HG02610 (cell line): ENCODE data around the gene NDUFAF7.
"Not testable (repeated sequence)": the region's sequence is repeated elsewhere in the genome, so short reads cannot be mapped to it uniquely, and the experiment has no call there.

ENCODE experiments used
- ATAC-seq: cut with Tn5 transposase; IDR thresholded peaks from one replicate; pipeline ENCODE4 v1.9.1; 2021; ENCODE audit warnings: mild to moderate bottlenecking, moderate library complexity; ENCODE audit not compliant: unreplicated experiment

Gene NDUFAF7

DNA sequence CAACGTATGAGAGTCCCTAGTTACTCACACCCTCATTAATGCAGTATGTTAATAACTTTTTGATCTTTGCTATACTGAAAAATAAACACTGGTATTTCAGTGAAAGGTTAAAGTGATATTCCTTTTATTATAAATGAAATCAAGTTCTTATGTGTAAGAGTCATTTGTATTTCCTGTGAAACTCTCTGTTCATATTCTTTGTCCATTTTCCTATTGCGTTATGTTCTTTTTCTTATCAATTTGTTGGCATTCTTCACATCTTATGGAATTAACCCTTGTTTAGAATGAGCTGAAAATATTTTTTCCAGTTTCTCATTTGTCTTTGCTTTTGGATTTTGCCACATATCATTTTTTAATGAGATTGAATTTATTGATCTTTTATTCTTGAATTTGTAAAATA lies 44.8 kb downstream of the NDUFAF7 start:
- ATAC-seq = no peak

DNA sequence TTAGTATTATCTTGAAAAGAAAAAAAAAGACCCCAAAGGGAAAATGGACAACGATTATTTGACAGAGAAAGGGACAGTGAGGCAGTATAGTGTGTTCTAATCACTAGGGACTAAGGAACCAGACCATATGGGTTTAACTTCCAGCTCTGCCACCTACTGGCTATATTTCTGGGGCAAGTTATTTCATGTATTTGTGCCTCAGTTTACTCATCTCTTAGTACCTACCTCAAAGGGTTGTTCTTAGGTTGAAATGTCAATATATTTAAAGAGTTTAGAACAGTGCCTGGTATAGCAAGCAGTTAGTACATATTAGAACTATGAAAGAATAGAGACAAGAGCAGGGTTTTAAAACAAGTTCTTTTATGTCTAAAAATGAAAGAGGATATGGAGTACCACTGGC lies 50.5 kb downstream of the NDUFAF7 start:
- no peak for ATAC-seq

DNA sequence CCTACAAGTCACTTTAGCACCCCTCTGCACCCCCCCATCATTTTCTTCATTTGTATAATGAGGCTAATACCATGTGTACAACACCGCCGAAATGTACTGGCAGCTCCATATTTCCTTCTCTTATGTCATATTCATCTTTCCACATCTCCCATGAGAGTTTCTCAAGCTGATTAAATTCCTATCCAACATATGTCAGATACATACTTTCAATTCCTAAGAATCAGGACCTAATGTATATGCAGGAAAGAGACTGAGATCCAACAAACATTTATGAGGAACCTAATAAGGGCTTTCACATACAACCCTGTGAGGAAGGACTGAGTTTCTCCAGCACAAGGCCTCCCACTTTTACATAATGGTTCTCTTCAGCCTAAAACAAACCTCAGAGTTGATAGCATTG lies 51.3 kb downstream of the NDUFAF7 start:
- no peak for ATAC-seq

DNA sequence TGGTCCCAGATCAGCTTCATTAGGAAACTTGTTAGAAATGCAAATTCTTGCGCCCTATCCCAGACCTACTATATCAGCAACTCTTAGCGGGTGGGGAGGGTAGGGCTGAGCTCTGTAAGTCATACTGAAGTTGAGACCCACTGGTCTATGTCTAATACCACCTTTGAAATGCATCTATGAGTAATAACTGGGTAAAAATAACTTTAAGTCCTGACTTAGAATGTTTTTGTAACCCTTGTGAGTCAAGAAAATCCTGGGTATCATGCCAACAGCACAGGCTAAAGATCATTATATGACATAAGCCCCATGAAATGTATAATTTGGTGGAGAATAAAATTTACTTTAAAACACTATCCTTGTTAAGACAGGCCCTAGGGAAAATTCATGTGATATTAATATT lies 51.7 kb downstream of the NDUFAF7 start:
- no peak for ATAC-seq

DNA sequence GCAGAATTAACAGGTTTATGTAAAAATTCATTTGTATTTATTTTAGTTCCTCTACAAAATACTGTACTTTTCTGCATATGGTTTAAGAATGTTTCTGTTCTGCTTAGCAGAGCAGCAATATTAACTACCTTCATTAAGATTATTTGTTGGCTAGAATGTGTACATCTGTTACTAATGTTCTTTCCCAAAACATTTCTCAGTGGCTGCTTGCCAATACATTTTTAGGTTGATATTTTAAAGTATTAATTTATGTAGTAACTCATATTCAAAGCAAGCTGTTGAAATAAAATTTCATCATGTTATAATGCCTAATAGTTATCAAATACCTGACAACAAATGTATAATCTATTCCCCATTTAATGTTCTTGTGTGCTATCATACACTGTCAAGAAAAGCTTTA lies 52.9 kb downstream of the NDUFAF7 start:
- ATAC-seq = no peak

DNA sequence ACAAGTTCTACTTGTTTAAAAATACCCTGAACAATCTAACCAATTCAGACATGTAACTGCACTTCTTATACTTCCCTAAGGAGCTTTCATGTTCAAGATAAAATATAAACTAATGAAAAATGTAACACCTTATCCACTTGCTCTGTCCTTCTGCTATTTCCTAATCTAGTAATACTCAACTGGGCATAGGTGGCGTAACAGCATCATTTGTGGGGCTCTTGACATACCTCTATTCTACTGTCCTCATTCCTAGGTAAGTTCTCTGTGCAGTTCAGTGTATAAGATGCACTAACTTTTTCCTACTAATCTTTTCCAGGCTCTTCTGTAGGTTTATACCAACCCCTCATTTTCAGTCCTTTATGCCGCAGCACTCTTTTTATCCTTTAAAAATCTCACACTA lies 56.5 kb downstream of the NDUFAF7 start:
- no peak for ATAC-seq

DNA sequence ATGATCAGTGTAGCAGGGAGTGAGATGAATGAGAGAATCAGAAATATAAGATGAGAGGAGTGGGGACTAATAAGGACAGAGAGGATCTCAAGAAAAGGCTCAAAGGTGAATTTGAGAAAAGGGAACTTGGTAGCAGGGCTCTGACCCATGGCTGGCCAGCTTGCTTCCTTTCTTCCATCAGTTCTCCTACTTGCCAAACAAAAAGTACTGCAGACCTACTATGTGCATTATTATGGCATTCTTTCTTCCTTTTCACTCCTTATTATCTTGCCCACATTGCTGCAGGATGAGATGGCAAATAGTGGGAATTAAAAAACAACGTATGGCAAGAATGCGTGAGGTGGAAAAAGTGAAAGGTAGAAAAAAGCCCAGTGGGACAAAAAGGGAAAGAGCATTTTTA lies 60.2 kb downstream of the NDUFAF7 start:
- ATAC-seq = no peak

DNA sequence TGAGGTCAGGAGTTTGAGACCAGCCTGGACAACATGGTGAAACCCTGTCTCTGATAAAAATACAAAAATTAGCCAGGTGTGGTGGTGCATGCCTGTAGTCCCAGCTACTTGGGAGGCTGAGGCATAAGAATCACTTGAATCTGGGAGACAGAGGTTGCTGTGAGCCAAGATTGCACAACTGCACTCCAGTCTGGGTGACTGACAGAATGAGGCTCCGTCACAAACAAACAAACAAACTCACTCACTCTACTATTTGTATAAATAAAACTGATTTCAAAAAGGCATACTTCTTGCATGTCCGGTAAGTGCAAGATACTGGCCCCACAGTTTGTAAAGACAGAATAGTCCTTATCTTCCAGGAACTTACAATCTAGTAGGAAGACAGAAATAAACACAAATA lies 63.4 kb downstream of the NDUFAF7 start:
- not testable (repeated sequence) for ATAC-seq

DNA sequence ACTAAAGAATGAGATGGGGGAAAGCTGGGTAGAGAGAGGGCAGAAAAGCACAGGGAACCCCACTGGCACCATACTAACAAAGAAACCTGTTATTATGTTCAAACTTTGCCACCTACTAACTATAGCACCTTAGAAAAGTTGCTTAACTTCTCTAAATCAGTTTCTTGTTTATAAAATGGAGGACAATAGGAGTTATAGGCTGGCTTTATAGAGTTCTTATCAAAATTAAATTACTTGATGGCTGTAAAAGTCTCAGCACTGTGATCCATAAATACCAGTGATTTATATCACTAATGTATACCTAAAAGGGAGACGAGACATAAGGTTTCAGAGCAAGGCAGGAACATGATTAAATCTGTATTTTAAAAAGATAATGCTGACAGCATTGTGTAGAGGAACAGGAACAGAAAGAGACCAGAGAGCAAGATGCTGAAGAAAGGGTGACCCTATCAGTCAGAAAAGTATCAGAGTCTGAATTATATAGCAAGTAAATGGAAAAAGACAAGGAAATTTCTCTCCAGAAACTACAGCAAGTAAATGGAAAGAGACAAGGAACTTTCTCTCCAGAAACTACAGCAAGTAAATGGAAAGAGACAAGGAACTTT lies 64.1 kb downstream of the NDUFAF7 start:
- no peak for ATAC-seq

DNA sequence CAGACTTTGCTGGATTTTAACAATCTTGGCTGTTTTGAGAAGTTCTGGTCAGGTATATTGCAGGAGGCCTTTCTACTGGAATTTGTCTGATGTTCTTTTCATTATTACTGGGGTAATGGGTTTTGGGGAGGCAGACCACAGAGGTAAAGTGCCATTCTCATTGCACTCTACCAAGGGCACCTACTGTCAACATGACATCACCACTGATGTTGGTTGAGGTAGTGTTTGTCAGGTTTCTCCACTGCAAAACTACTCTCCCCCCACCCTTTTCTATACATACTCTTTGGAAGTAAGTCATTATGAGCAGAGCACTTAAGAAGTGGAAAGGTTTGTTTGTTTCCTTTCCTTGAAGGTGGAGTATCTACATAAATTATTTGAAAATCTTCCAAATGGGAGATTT lies 66.2 kb downstream of the NDUFAF7 start:
- no peak for ATAC-seq
